ENCODE results near the gene NSUN6.

DNA sequence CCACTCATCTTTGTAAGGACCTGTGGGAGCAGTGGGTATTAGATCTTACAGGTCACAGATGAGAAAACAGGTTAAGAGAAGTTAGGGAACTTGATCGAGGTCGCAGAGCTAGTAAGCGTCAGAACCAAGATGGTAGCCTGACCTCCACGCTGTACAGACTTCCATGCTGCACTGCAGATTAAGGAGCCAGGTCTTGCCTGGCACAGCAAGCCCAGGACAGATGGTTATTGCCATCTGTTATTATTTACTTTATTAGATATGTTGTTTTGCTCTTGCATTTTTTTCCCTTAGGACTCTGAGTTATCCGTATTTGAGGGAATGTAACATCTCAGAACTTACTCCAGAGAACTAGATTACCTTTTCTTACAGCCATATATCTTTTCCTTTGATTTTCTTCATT is 147.2 kb downstream of the NSUN6 start:
- TF ChIP-seq, protein P1, sequence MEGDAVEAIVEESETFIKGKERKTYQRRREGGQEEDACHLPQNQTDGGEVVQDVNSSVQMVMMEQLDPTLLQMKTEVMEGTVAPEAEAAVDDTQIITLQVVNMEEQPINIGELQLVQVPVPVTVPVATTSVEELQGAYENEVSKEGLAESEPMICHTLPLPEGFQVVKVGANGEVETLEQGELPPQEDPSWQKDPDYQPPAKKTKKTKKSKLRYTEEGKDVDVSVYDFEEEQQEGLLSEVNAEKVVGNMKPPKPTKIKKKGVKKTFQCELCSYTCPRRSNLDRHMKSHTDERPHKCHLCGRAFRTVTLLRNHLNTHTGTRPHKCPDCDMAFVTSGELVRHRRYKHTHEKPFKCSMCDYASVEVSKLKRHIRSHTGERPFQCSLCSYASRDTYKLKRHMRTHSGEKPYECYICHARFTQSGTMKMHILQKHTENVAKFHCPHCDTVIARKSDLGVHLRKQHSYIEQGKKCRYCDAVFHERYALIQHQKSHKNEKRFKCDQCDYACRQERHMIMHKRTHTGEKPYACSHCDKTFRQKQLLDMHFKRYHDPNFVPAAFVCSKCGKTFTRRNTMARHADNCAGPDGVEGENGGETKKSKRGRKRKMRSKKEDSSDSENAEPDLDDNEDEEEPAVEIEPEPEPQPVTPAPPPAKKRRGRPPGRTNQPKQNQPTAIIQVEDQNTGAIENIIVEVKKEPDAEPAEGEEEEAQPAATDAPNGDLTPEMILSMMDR (IDR thresholded peaks at IDR 0.05) = no peak
- TF ChIP-seq POLR2A (IDR thresholded peaks at IDR 0.05) = no peak

Data from testis (tissue), 2 donors.